Activated CD4-positive, alpha-beta memory T cell treated with anti-CD3 and anti-CD28 coated beads for 36 hours (primary cell): ENCODE measurements around the gene PARN. TPM values are rescaled to one million over a fixed set of nuclear protein-coding genes. Genes with fewer than 3 reads are reported as not detected.

Experiments used
- CTCF ChIA-PET: fragments of 350-600 bp; sonication (Branson Sonifier 250); formaldehyde crosslinking; loops from one replicate; lab custom pipeline; 2021; ENCODE audit warnings: antibody characterized with exemption, inconsistent platforms; lab: Charles Lee
- POLR2A ChIA-PET: fragments of 350-600 bp; sonication (Branson Sonifier 250); formaldehyde crosslinking; loops from one replicate; lab custom pipeline; 2021; ENCODE audit warnings: antibody characterized with exemption; lab: Charles Lee
- DNase-seq: peaks from one replicate; pipeline ENCODE4 v3.0.0-alpha.2; 2020
- H3K27ac Mint-ChIP-seq: one replicate; pipeline ENCODE4 v1.8.0; 2021; ENCODE audit warnings: mixed read lengths
- H3K27me3 Mint-ChIP-seq: one replicate; pipeline ENCODE4 v1.8.0; 2021; ENCODE audit warnings: mixed read lengths
- H3K36me3 Mint-ChIP-seq: one replicate; pipeline ENCODE4 v1.8.0; 2021; ENCODE audit warnings: mixed read lengths
- H3K4me1 Mint-ChIP-seq: one replicate; pipeline ENCODE4 v1.8.0; 2021; ENCODE audit warnings: low read depth, mixed read lengths
- H3K4me3 Mint-ChIP-seq: one replicate; pipeline ENCODE4 v1.8.0; 2021; ENCODE audit warnings: mild to moderate bottlenecking, mixed read lengths
- H3K9me3 Mint-ChIP-seq: one replicate; pipeline ENCODE4 v1.8.0; 2021; ENCODE audit warnings: mixed read lengths
- intact Hi-C: fragments of 100-400 bp; cut with micrococcal nuclease; formaldehyde crosslinking; loops from one replicate; pipeline ENCODE4 v1.15.1; 2023
- total RNA-seq, 2 experiments: library from RNA; stranded (reverse); gene quantifications; one replicate each; pipeline ENCODE4 v1.2.3, GENCODE V29; 2021

PARN gene, protein sequence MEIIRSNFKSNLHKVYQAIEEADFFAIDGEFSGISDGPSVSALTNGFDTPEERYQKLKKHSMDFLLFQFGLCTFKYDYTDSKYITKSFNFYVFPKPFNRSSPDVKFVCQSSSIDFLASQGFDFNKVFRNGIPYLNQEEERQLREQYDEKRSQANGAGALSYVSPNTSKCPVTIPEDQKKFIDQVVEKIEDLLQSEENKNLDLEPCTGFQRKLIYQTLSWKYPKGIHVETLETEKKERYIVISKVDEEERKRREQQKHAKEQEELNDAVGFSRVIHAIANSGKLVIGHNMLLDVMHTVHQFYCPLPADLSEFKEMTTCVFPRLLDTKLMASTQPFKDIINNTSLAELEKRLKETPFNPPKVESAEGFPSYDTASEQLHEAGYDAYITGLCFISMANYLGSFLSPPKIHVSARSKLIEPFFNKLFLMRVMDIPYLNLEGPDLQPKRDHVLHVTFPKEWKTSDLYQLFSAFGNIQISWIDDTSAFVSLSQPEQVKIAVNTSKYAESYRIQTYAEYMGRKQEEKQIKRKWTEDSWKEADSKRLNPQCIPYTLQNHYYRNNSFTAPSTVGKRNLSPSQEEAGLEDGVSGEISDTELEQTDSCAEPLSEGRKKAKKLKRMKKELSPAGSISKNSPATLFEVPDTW
- 10 to 100 TPM; 43.4 to 44.2 TPM for total RNA-seq

DNA sequence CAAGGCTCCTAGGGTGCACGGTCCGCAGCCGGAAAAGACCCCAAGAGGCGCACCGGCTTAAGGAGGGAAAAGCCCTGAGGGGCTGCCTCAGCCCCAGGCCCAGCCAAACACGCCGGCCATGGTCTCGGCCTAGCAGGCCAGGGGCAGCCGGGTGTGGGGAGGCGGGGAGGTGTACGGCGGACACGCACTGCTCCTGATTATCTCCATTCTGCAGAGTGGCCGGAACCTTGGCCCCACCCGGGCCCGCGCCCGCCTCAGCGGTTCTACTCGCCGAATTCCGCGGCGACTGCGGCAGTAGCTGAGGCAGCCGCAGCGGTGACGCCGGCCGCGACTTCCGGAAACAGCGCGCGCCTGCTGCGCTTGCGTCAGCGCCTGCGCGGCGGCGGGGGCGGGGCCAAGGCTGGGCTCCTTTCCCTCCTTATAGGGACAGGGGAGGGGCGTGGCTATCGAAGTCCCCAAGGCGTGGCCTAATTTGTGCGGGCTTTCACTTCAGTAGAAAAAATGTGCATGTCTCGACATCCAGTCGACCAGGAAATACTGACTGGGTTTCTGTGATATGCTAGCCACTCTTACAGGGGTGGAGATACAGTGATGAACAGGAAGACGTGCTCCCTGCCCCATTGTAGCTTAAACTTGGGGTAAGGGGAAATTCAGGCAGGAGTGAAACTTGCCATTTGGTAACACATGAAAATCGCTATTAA lies at the start of gene PARN:
Gene PARN, minus strand, starts transcription at position 342 of the 701 bp plus-strand sequence. Its CDS starts 135 bp downstream, at position 207.
- POLR2A ChIA-PET, result interaction anchor here (0.8 kb wide), 2 partner anchors 11 to 22 kb away, joined by 3 read pairs; no protein-coding TSS in a partner anchor
- no peaks in the 10 kb centered on the region for H3K27me3 Mint-ChIP-seq
- H3K9me3 Mint-ChIP-seq, result no peaks in the 10 kb centered on the region
- CTCF ChIA-PET, result interaction anchor here (1.8 kb wide), 1 partner anchor 706 kb away, joined by 4 read pairs; no protein-coding TSS in a partner anchor
- intact Hi-C loops, result loop anchor here (2.0 to 5.0 kb wide), 4 partner anchors 329 to 1012 kb away; partner anchors contain the start of genes MARF1 and MRTFB
- peak; percentile 98 for DNase-seq
- H3K4me3 Mint-ChIP-seq, result peak within 1 kb of the TSS; percentile 89
- peaks cover 45% of the 10 kb centered on the region for H3K4me1 Mint-ChIP-seq
- peaks cover 28% of the 10 kb centered on the region for H3K36me3 Mint-ChIP-seq
- H3K27ac Mint-ChIP-seq, result peak within 1 kb of the TSS; percentile 96

DNA sequence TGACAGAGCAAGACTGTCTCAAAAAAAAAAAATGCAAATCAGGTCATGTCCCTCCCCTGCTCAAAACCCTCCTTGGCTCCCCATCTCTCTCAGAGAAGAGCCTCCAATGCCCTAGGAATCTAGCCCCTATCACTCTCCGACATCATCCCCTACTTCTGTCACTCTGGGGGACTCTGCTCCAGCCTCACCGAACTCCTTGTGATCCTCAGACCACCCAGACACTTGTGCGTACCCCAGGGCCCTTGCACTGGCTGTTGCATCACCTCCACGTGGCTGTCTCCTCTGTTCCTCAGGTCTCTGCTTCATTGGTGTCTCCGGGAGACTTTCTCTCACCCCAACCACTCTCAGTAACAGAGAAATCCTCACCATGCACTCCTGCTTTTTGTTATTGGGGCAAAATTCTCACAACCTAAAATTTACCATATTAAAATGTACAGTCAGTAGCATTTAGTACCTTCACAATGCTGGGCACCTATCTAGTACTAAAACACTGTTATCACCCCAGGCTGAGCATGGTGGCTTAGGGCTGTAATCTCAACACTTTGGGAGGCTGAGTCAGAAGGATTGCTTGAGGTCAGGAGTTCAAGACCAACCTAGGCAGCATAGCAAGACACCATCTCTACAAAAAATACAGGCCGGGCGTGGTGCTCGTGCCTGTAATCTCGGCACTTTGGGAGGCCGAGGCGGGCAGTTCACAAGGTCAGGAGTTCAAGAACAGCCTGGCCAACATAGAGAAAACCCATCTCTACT lies 48.9 kb upstream of the PARN start:
- DNase-seq, result no peak
- Mint-ChIP-seq H3K9me3 (no peaks in the 10 kb centered on the region), H3K4me1 (no peaks in the 10 kb centered on the region), H3K27me3 (peaks cover 5% of the 10 kb centered on the region), H3K36me3 (no peaks in the 10 kb centered on the region), H3K4me3 (no peak overlapping the region), H3K27ac (no peak overlapping the region)
- intact Hi-C loops, result no loop called here
- POLR2A ChIA-PET, result no interaction called here
- CTCF ChIA-PET, result no interaction called here

DNA sequence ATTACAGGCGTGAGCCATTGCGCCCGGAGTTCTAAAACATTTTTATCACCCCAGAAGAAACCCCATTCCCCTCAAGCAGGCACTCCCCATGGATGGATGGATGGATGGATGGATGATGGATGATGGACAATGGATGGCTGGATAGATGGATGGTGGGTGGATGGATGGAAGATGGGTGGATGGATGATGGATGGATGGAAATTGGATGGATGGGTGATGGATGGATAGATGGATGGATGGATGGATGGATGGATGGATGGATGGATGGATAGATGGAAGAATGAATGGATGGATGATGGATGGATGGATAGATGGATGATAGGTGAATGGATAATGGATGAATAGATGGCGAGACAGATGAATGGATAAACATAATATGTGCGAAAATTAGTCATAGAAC lies 47.6 kb upstream of the PARN start:
- Mint-ChIP-seq H3K4me1 (peaks cover under 1% of the 10 kb centered on the region), H3K27ac (no peak overlapping the region), H3K4me3 (no peak overlapping the region), H3K9me3 (no peaks in the 10 kb centered on the region), H3K36me3 (no peaks in the 10 kb centered on the region), H3K27me3 (peaks cover 5% of the 10 kb centered on the region)
- ChIA-PET CTCF (no interaction called here), POLR2A (interaction anchor here (0.5 kb wide), 1 partner anchor 37 kb away, joined by 3 read pairs; no protein-coding TSS in a partner anchor)
- no peak for DNase-seq
- intact Hi-C loops, result no loop called here

DNA sequence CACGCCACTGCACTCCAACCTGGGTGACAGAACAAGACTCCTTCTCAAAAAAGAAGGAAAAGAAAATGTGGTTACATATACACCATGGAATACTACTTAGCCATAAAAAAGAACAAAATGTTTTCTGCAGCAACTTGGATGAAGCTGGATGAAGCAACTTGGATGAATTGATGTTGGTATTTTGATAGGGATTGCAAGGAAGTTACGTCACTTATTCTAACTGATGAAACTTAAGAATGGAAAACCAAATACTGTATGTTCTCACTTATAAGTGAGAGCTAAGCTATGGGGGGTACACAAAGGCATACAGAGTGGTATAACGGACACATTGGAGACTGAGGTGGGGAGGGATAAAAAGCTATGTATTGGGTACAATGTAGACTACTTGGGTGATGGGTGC lies 46.6 kb upstream of the PARN start:
- Mint-ChIP-seq H3K36me3 (no peaks in the 10 kb centered on the region), H3K4me3 (no peak overlapping the region), H3K4me1 (peaks cover 4% of the 10 kb centered on the region), H3K27me3 (peaks cover 5% of the 10 kb centered on the region), H3K9me3 (no peaks in the 10 kb centered on the region), H3K27ac (no peak overlapping the region)
- CTCF ChIA-PET, result interaction anchor here (0.7 kb wide), 1 partner anchor 435 kb away, joined by 4 read pairs; no protein-coding TSS in a partner anchor
- POLR2A ChIA-PET, result no interaction called here
- no peak for DNase-seq
- intact Hi-C loops, result no loop called here

DNA sequence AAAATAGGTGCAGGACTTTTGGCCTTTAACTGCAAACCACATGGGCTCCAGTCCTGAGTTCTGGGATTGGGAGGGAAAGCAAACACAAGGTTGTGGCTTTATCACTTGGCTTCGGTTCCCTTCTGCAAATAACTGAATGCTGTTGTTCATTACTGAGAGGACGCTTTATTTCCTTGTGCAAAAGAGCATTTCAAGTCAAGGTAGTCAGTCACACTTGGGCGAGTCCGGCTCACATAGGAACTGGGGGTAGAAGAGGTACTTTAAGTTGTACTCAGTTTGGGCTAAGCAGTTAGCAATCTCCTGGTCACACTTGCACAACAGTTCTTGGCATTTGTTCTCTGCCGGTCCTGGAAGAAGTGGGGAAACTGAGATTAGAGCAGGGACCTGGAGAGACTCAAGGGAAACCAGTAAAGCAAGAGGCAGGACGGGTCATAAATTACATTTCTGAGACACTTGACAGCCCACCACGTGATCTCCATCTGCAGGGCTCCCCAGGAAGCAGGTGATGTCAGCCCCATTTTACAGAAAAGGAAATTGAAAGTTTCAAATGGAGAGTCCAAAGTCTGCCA lies 42.4 kb upstream of the PARN start:
- Mint-ChIP-seq H3K4me1 (peaks cover 4% of the 10 kb centered on the region), H3K36me3 (peaks cover 15% of the 10 kb centered on the region), H3K4me3 (no peak overlapping the region), H3K27ac (no peak overlapping the region), H3K9me3 (no peaks in the 10 kb centered on the region), H3K27me3 (no peaks in the 10 kb centered on the region)
- POLR2A ChIA-PET, result no interaction called here
- CTCF ChIA-PET, result no interaction called here
- peak; percentile 19 for DNase-seq
- intact Hi-C loops, result no loop called here

DNA sequence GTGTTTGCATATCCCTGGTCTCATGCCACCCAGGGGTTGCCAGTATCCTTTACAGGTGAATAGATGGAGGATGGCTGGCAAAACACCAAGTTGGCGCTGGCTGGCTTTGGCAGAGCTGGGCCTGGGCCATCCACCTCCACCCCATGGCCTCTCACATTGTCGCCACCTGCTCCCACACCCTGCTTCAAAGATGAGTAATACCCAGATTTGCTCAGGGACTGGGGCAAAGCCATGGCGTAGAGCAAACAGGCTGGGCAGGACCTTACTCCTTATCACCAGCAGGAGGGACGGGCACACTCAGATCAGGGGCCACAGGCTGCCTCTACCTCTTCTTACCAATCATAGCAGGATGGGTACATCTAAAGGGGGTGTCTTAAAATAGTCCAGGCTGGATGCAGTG lies 39.7 kb upstream of the PARN start:
- POLR2A ChIA-PET, result no interaction called here

DNA sequence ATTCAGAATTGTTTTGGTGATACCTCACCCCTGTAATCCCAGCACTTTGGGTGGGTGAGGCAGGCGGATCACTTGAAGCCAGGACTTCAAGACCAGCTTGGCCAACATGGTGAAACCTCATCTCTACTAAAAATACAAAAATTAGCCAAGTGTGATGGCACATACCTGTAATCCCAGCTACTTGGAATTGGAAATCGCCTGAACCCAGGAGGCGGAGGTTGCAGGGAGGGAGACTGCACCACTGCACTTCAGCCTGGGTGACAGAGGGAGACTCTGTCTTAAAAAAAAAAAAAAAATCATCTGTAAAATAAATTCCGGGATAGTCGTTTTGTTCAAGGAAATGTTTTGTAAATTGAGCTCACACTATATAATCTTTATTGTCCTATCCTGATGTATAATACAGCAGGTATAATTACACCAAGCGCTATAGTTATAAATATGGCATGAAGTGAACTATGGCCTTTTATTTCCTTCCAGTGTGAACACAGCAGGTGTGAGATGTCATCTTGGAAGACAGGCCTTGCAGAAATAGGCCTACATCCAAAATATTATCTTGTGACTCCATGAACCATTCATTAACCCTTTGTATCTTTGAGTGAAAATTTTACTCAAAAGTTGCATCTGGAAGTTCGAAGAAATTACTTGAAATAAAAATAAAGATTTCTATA lies 38.6 kb upstream of the PARN start:
- intact Hi-C loops, result no loop called here
- Mint-ChIP-seq H3K27me3 (no peaks in the 10 kb centered on the region), H3K27ac (no peak overlapping the region), H3K4me1 (peaks cover 4% of the 10 kb centered on the region), H3K36me3 (peaks cover 43% of the 10 kb centered on the region), H3K4me3 (no peak overlapping the region), H3K9me3 (no peaks in the 10 kb centered on the region)
- ChIA-PET CTCF (interaction anchor here (0.6 to 0.7 kb wide), 2 partner anchors 592 to 759 kb away, joined by 3 read pairs; no protein-coding TSS in a partner anchor), POLR2A (interaction anchor here (0.6 kb wide), 1 partner anchor 14 kb away, joined by 4 read pairs; no protein-coding TSS in a partner anchor)
- DNase-seq, result no peak

More for the DNA sequence above, 39.7 kb upstream of the PARN start:
- Mint-ChIP-seq H3K4me3 (no peak overlapping the region), H3K9me3 (no peaks in the 10 kb centered on the region), H3K36me3 (peaks cover 34% of the 10 kb centered on the region), H3K4me1 (peaks cover 4% of the 10 kb centered on the region), H3K27me3 (no peaks in the 10 kb centered on the region), H3K27ac (no peak overlapping the region)
- CTCF ChIA-PET, result no interaction called here
- DNase-seq, result peak; percentile 9
- intact Hi-C loops, result no loop called here

DNA sequence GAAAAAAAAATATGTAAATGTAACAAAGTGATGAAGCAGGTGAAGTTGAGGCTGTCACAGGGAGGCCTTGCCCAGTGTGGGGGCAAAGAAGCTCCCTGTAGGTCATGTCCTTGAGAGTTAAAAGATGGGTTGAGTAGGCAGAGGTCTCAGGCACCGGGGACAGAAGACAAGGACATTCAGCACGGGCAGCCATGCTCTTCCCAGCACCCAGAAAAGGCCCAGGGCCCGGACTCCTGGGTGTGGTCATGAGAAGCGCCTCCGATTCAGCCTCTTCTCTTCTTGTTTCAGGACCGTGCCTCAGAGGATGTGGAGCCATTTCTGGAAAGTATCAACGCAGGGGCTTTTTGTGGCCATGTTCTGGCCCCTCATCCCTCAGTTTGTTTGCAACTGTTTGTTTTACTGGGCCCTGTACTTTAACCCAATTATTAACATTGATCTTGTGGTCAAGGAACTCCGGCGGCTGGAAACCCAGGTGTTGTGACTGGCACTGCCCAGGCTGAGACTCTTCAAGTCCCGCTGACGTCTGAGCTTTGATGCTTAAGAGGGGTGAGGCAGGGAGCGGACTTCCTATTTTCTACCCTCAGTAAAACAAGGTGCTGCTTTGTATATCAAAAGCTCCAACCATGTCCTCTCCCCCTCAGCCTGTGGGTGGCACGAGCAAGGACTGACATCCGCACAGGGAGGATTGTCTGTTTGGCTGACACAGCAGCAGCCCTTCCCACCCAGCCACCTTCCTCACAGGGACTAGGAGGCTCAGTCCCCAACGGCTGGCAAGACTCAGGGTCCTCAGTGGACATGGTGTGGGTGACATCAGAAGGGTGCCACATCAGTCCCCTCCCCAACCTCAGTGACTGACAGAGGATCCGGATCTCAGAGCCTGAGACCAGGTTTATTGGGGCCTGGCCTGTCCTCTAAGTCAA lies 37.5 kb upstream of the PARN start:
- intact Hi-C loops, result no loop called here
- H3K4me3 Mint-ChIP-seq, result no peak overlapping the region
- no peaks in the 10 kb centered on the region for H3K9me3 Mint-ChIP-seq
- peaks cover 3% of the 10 kb centered on the region for H3K4me1 Mint-ChIP-seq
- H3K36me3 Mint-ChIP-seq, result peaks cover 47% of the 10 kb centered on the region
- ChIA-PET CTCF (no interaction called here), POLR2A (no interaction called here)
- DNase-seq, result no peak
- H3K27ac Mint-ChIP-seq, result no peak overlapping the region
- H3K27me3 Mint-ChIP-seq, result no peaks in the 10 kb centered on the region

DNA sequence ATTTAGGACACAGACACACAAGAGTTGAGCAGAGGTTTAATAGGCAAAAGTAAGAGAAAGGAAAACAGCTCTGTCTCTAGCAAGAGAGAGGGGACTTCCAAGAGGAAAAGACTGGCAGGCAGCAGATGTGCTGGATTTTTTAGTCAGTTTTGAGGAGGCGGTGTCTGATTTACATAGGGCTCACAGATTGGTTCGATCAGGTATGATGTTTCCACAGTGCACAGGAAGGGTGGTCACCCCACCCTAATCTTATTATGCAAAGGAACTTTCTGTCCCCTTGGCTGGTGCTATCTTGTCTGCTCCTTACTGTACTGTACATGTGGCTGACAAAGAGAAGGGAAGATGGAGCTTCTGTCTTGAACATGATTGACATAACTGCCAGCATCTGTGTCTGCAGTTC lies 28.0 kb upstream of the PARN start:
- peaks cover 5% of the 10 kb centered on the region for H3K4me1 Mint-ChIP-seq
- no peak overlapping the region for H3K4me3 Mint-ChIP-seq
- intact Hi-C loops, result no loop called here
- H3K9me3 Mint-ChIP-seq, result no peaks in the 10 kb centered on the region
- POLR2A ChIA-PET, result no interaction called here
- CTCF ChIA-PET, result no interaction called here
- peaks cover 37% of the 10 kb centered on the region for H3K36me3 Mint-ChIP-seq
- H3K27ac Mint-ChIP-seq, result peak overlapping the region; percentile 76
- H3K27me3 Mint-ChIP-seq, result no peaks in the 10 kb centered on the region
- peak; percentile 11 for DNase-seq

DNA sequence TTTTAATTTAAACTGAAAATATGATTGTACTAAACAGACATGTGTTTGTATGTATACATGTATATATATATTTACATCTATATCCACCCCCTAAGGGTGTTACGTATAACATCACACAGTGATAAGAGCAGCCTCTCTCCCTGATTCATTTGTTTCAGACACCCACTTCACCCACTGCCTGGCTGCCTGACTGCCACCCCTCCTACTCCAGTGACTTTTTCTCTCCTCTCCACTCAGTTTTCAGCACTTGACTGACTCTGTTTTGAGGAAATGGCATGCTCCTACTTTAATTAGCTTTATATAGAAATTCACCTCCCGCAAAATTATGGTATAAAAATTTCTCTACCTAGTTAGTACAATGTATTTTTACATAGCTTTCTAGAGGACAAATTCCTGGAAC lies 22.7 kb upstream of the PARN start:
- CTCF ChIA-PET, result no interaction called here
- Mint-ChIP-seq H3K27ac (no peak overlapping the region), H3K9me3 (no peaks in the 10 kb centered on the region), H3K36me3 (peaks cover 42% of the 10 kb centered on the region), H3K4me3 (no peak overlapping the region), H3K4me1 (peaks cover 10% of the 10 kb centered on the region), H3K27me3 (no peaks in the 10 kb centered on the region)
- intact Hi-C loops, result no loop called here
- no peak for DNase-seq
- POLR2A ChIA-PET, result no interaction called here
